Esophagus squamous epithelium (tissue), 5 donors: Measurements from ENCODE around the gene TEKTIP1. TPM values are rescaled to one million over a fixed set of nuclear protein-coding genes. Genes with fewer than 3 reads are reported as not detected.

Source experiments
- DNase-seq: peaks from one replicate; lab custom pipeline; 2025; lab: John Stamatoyannopoulos, UW
- H3K27ac ChIP-seq, 4 donors: fragments of 200-600 bp; sonication (generic); one replicate each; pipeline ENCODE4 v1.5.1; 2016 to 2019; ENCODE audit warnings: mild to moderate bottlenecking in 1 of 4
- H3K27me3 ChIP-seq, 4 donors: fragments of 200-600 bp; sonication (generic); 1 replicate in 3 of 4; 2 replicates in 1 of 4; pipeline versions ENCODE4 v1.5.1 to v1.6.0; 2017 to 2021; ENCODE audit warnings: antibody characterized with exemption in 1 of 4
- H3K36me3 ChIP-seq, 3 donors: fragments of 200-600 bp; sonication (generic); one replicate each; pipeline ENCODE4 v1.5.1; 2016 to 2019
- H3K4me1 ChIP-seq, 3 donors: fragments of 200-600 bp; sonication (generic); one replicate each; pipeline ENCODE4 v1.5.1; 2017 to 2019
- H3K4me3 ChIP-seq, 4 donors: fragments of 200-600 bp; sonication (generic); 1 replicate in 3 of 4; 2 replicates in 1 of 4; pipeline ENCODE4 v1.5.1; 2016 to 2019; ENCODE audit warnings: mild to moderate bottlenecking in 2 of 4, moderate library complexity in 1 of 4
- H3K9me3 ChIP-seq, 3 donors: fragments of 200-600 bp; sonication (generic); one replicate each; pipeline ENCODE4 v1.5.1; 2016 to 2019
- POLR2A ChIP-seq, 4 donors: fragments of 450-650 bp; IDR thresholded peaks; one replicate each; pipeline ENCODE4 v1.6.1; 2017; ENCODE audit warnings: antibody characterized with exemption in 4 of 4, mild to moderate bottlenecking in 4 of 4, moderate library complexity in 3 of 4
- WGBS, 2 donors: methylation state at CpG; one replicate each; pipeline ENCODE4 v1.1.5; 2018; 5-methylcytosine and 5-hydroxymethylcytosine counted together
- intact Hi-C: fragments of 100-400 bp; cut with DNase I; formaldehyde crosslinking; loops from one replicate; pipeline ENCODE4 v1.15.0; 2022
- total RNA-seq, 4 donors: library from RNA; depleted of rRNA; stranded (reverse); fragments of >200 nt; gene quantifications; one replicate each; pipeline ENCODE4 v1.1.0, GENCODE V29; 2016
- TF ChIP-seq, protein P1 (sequence below), 6 experiments: fragments of 450-650 bp in 4 of 6; fragments of 200-600 bp in 2 of 6; sonication (generic) in 2 of 6; IDR thresholded peaks; one replicate each; pipeline ENCODE4 v1.5.1; 2016 to 2019; ENCODE audit warnings: antibody characterized with exemption in 6 of 6, mild to moderate bottlenecking in 4 of 6, moderate library complexity in 4 of 6
- donor health status: DM: yes; HTN: yes; CAD: no.

Gene TEKTIP1
- total RNA-seq, 4 donors from 2014 or later: 0.95 TPM; not detected in 3

DNA sequence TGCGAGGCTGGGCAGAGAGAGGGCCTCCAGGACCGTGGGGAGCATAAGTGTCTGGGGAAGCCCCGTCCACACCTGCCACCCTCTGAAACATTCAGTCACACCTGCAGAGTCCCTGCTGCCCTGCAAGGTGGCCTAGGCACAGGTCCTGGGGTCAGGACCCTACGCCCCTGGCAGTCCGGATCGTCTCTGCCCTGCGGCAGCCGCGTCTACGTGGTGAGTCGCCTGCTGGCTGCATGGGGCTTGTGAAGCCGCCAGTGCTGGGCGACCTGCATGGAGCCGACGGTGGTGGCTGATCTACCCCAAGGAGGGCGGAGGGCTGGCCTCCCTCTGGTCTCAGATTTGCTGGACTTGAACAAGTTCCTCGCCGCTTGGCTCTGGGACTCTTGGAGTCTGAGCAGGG is 19.8 kb upstream of the TEKTIP1 start:
- TF ChIP-seq POLR2A (IDR thresholded peaks at IDR 0.05): no peak
- TF ChIP-seq, protein P1, sequence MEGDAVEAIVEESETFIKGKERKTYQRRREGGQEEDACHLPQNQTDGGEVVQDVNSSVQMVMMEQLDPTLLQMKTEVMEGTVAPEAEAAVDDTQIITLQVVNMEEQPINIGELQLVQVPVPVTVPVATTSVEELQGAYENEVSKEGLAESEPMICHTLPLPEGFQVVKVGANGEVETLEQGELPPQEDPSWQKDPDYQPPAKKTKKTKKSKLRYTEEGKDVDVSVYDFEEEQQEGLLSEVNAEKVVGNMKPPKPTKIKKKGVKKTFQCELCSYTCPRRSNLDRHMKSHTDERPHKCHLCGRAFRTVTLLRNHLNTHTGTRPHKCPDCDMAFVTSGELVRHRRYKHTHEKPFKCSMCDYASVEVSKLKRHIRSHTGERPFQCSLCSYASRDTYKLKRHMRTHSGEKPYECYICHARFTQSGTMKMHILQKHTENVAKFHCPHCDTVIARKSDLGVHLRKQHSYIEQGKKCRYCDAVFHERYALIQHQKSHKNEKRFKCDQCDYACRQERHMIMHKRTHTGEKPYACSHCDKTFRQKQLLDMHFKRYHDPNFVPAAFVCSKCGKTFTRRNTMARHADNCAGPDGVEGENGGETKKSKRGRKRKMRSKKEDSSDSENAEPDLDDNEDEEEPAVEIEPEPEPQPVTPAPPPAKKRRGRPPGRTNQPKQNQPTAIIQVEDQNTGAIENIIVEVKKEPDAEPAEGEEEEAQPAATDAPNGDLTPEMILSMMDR (IDR thresholded peaks at IDR 0.05): no peak
- H3K36me3 ChIP-seq: peaks cover 5 to 58% (median 12%) of the 10 kb centered on the region in 3 donors
- intact Hi-C loops: no loop called here
- no peaks in the 10 kb centered on the region for H3K27me3 ChIP-seq
- H3K4me1 ChIP-seq: peaks cover 7 to 85% (median 17%) of the 10 kb centered on the region in 3 donors
- no peak overlapping the region for H3K4me3 ChIP-seq
- DNase-seq: no peak
- no peaks in the 10 kb centered on the region for H3K9me3 ChIP-seq
- H3K27ac ChIP-seq: no peak overlapping the region
- WGBS, 2 donors: 80 to 100% methylated on average over 3 to 14 of the region's 18 CpGs

DNA sequence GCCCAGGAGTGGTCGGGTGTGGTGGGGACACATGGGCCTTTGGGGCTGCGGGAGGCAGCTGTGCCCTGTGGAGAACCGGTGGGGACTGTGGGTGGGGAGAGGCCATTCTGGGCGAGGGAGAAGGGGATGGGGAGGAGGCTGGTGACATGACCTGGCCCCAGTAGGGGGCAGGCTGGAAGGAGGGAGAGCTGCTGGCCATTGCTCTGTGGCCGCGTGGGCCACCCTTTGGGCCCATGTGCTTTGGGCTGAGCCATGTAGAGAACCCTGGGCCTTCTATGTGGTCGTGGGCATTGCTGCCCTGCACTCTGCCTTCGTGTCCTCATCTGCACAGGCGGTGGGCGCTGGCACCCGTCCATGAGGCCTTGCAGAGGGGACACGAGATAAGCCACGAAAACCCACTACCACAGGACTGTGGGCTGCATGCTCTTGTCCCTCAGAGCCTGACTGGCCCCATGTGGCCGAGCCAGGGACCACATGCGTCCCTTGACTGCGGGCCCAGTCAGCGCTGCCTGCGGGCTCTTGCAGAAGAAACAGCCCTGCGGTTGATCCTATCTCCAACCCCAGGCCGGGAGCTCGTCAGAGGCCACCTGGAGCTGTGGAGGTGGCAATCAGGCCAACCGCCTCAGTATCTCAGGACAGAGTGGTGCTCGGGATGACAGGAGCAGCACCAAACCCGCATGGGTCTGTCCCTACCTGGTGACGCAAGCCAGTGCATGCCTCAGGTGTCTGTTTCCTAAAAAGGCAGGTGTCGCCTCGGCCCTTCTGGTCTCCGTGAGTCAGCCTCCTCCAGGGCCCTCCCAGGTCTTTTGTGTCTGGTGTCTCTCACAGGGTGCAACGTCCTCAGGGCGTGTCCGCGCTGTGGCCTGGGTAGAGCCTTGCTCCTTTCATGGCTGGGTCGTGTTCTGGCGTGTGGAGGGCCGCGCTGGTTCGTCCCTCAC is 18.5 kb upstream of the TEKTIP1 start:
- TF ChIP-seq, protein P1 (IDR thresholded peaks at IDR 0.05): peak in 2 of 6 experiments; percentile 17 to 27
- peak in 2 of 4 donors; percentile 28 to 47 for TF ChIP-seq POLR2A (IDR thresholded peaks at IDR 0.05)
- intact Hi-C loops: no loop called here
- Histone ChIP-seq H3K4me1 (peaks cover 7 to 73% (median 17%) of the 10 kb centered on the region in 3 donors), H3K27me3 (no peaks in the 10 kb centered on the region), H3K4me3 (no peak overlapping the region), H3K9me3 (no peaks in the 10 kb centered on the region), H3K27ac (peak overlapping the region; percentile 73 to 86 (median 82)), H3K36me3 (peaks cover 15 to 69% (median 21%) of the 10 kb centered on the region in 3 donors)
- DNase-seq: no peak
- whole genome bisulfite sequencing, 2 donors: 34 to 90% methylated on average over 3 to 11 of the region's 37 CpGs

DNA sequence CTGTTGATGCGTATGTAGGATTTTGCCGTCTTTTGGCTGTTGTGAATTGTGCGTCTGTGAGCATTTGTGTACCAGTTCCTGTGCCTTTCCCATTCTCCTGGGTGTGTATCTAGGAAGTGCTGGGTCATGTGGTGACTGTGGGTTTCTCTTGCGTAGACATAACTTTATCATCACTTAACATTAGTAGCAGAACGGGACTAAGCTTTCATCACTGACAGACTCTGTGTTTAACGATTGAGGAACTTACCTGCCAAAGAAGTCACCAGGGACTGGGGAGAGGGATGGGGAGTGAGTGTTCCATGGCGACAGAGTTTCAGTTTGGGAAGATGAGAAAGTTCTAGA is 17.9 kb upstream of the TEKTIP1 start:
- no peak overlapping the region for H3K4me3 ChIP-seq
- intact Hi-C loops: no loop called here
- TF ChIP-seq, protein P1 (IDR thresholded peaks at IDR 0.05): no peak
- no peak for TF ChIP-seq POLR2A (IDR thresholded peaks at IDR 0.05)
- H3K27me3 ChIP-seq: no peaks in the 10 kb centered on the region
- WGBS, 2 donors: 33 to 45% methylated on average over 5 to 7 of the region's 7 CpGs
- H3K4me1 ChIP-seq: peaks cover 7 to 67% (median 16%) of the 10 kb centered on the region in 3 donors
- H3K36me3 ChIP-seq: peaks cover 17 to 75% (median 25%) of the 10 kb centered on the region in 3 donors
- H3K9me3 ChIP-seq: no peaks in the 10 kb centered on the region
- no peak for DNase-seq
- H3K27ac ChIP-seq: peak overlapping the region; percentile 73 to 86 (median 82)

DNA sequence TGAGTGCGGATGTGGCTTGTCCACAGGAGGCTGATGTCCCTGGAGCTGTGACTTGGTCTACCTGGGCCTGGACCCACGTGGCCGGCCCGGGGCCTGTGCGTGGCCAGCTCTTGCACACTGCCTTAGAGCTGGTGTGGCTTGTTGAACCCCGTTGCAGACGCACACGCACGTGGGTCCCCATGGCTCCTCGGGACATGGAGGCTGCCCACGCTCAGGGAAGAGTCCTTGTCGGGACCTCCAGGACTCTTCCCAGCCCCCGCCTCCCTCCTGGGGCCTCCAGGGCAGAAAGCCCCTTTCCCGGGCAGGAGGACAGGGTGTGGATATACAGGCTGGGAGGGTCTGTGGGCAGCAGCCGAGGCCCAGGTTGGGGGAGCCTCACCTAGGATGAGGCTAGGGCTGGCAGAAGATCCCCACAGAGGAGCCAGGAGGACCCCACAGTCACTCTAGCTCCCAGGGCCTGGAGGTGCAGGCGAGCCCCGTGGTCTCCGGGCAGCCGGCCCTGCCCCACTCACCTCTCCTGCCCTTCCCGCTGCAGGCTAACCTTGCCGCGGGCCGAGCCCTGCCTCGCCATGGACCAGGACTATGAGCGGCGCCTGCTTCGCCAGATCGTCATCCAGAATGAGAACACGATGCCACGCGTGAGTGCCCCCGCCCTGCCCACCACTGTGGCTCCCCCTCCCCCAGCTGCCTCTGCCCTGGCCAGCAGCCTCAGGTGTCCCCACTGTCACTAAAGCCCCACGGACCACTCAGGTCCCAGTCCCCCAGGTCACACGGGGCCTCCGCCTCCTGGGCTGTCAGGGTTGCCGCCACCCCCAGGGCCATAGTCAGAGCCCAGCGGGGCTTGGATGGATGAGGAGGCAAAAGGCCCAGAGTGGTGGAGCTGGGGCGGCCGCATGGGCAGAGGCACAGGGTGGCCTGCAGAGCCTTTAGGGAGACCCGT is 16.3 kb upstream of the TEKTIP1 start:
- 99% methylated on average over 14 of the region's 40 CpGs; no CpG with 5 or more reads in 1 of the 2 donors for WGBS, 2 donors
- DNase-seq: no peak
- Histone ChIP-seq H3K9me3 (no peaks in the 10 kb centered on the region), H3K4me3 (no peak overlapping the region), H3K27ac (peak overlapping the region in 1 of 4 donors; percentile 86), H3K4me1 (peaks cover 7 to 51% (median 7%) of the 10 kb centered on the region in 3 donors), H3K36me3 (peaks cover 32 to 85% (median 39%) of the 10 kb centered on the region in 3 donors), H3K27me3 (no peaks in the 10 kb centered on the region)
- intact Hi-C loops: no loop called here
- TF ChIP-seq, protein P1 (IDR thresholded peaks at IDR 0.05): no peak
